ENCODE measurements around the gene C2orf76.

GRCh38 chr2:119366161-119366648 lies 429 bp downstream of the C2orf76 start:
- TF ChIP-seq, protein P1, sequence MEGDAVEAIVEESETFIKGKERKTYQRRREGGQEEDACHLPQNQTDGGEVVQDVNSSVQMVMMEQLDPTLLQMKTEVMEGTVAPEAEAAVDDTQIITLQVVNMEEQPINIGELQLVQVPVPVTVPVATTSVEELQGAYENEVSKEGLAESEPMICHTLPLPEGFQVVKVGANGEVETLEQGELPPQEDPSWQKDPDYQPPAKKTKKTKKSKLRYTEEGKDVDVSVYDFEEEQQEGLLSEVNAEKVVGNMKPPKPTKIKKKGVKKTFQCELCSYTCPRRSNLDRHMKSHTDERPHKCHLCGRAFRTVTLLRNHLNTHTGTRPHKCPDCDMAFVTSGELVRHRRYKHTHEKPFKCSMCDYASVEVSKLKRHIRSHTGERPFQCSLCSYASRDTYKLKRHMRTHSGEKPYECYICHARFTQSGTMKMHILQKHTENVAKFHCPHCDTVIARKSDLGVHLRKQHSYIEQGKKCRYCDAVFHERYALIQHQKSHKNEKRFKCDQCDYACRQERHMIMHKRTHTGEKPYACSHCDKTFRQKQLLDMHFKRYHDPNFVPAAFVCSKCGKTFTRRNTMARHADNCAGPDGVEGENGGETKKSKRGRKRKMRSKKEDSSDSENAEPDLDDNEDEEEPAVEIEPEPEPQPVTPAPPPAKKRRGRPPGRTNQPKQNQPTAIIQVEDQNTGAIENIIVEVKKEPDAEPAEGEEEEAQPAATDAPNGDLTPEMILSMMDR (IDR thresholded peaks at IDR 0.05): no peak
- no peak for TF ChIP-seq POLR2A (IDR thresholded peaks at IDR 0.05)

All from uterus (tissue), 2 donors.